ENCODE data around the gene DIPK1A.

DNA sequence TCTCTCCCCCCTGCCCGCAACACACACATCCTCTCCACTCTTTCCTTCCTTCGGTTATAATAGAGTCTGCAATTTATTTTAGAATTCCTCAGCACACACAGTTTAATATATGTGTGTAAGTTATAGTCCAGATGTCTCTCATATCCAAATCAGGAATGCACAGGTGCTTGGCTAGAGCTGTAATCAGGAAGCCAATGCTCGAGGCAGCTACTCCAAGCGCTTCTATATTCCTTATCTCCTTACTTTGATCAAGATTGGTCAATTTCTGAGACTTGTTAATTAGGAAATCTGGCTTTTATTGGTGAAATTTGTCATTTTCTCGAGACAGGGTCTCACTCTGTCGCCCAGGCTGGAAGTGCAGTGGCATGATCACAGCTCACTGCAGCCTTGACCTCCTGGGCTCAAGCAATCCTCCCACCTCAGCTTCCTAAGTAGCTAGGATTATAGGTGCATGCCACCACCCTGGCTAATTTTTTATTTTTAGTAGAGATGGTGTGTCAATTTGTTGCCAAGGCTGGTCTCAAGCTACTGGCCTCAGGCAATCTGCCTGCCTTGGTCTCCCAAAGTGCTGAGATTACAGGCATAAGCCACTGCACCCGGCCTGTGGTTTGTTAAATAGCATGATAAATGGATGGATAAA, 101.7 kb downstream of the DIPK1A start:
- TF ChIP-seq, protein P1, sequence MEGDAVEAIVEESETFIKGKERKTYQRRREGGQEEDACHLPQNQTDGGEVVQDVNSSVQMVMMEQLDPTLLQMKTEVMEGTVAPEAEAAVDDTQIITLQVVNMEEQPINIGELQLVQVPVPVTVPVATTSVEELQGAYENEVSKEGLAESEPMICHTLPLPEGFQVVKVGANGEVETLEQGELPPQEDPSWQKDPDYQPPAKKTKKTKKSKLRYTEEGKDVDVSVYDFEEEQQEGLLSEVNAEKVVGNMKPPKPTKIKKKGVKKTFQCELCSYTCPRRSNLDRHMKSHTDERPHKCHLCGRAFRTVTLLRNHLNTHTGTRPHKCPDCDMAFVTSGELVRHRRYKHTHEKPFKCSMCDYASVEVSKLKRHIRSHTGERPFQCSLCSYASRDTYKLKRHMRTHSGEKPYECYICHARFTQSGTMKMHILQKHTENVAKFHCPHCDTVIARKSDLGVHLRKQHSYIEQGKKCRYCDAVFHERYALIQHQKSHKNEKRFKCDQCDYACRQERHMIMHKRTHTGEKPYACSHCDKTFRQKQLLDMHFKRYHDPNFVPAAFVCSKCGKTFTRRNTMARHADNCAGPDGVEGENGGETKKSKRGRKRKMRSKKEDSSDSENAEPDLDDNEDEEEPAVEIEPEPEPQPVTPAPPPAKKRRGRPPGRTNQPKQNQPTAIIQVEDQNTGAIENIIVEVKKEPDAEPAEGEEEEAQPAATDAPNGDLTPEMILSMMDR (IDR thresholded peaks at IDR 0.05), result no peak
- no peak for TF ChIP-seq EZH2phosphoT487 (IDR thresholded peaks at IDR 0.05)
- TF ChIP-seq EZH2 (IDR thresholded peaks at IDR 0.05), result no peak

All from neural progenitor cell (in vitro differentiated cells).